ENCODE data around the gene LRRN4CL.
A peak's percentile ranks its signal among the peaks of the same experiment; 100 is the strongest.

GRCh38 chr11:62727165-62727871, 38.0 kb upstream of the LRRN4CL start, which contains the start of gene HNRNPUL2:
- no peak for TF ChIP-seq TAF1 (IDR thresholded peaks at IDR 0.05; ENCODE audit: borderline replicate concordance, low read depth, low read length)
- peak; percentile 98 for TF ChIP-seq POLR2A (IDR thresholded peaks at IDR 0.05; ENCODE audit: low read depth, low read length)
- peak; percentile 96 for TF ChIP-seq POLR2AphosphoS5 (IDR thresholded peaks at IDR 0.05; ENCODE audit: low read depth, low read length)

All from GM12892 (cell line).